GM21825 (cell line): Measurements from ENCODE around the gene GADD45A.

Experiments used
- ATAC-seq: cut with Tn5 transposase; IDR thresholded peaks from one replicate; pipeline ENCODE4 v1.9.1; 2021; ENCODE audit warnings: mild to moderate bottlenecking, moderate library complexity; ENCODE audit not compliant: unreplicated experiment

Gene GADD45A

GRCh38 chr1:67666636-67667035, 18.4 kb upstream of the GADD45A start:
- no peak for ATAC-seq

- ATAC-seq, result no peak
These were observed 16.3 kb upstream of the GADD45A start for GRCh38 chr1:67668660-67669059.

GRCh38 chr1:67672260-67672803, 12.7 kb upstream of the GADD45A start:
- ATAC-seq, result no peak

- no peak for ATAC-seq
These were observed 11.4 kb upstream of the GADD45A start for GRCh38 chr1:67673468-67674201.

GRCh38 chr1:67674260-67675011, 10.6 kb upstream of the GADD45A start:
- no peak for ATAC-seq

- ATAC-seq, result no peak
These were observed 9.2 kb upstream of the GADD45A start for GRCh38 chr1:67675800-67676199.

GRCh38 chr1:67676287-67676686, 8.7 kb upstream of the GADD45A start:
- no peak for ATAC-seq

- ATAC-seq, result no peak
These were observed 8.1 kb upstream of the GADD45A start for GRCh38 chr1:67676946-67677345.

- no peak for ATAC-seq
These were observed 7.6 kb upstream of the GADD45A start for GRCh38 chr1:67677408-67677807.

- no peak for ATAC-seq
These were observed 7.1 kb upstream of the GADD45A start for GRCh38 chr1:67677930-67678329.

- no peak for ATAC-seq
These were observed 5.3 kb upstream of the GADD45A start for GRCh38 chr1:67679691-67680090.

- no peak for ATAC-seq
These were observed 4.5 kb upstream of the GADD45A start for GRCh38 chr1:67680486-67680885.

GRCh38 chr1:67682659-67683197, 2.3 kb upstream of the GADD45A start:
- ATAC-seq, result no peak

GRCh38 chr1:67683316-67683715, 1.7 kb upstream of the GADD45A start:
- no peak for ATAC-seq

- no peak for ATAC-seq
These were observed 1.1 kb upstream of the GADD45A start for GRCh38 chr1:67683766-67684525.

- ATAC-seq, result no peak
These were observed 405 bp upstream of the GADD45A start for GRCh38 chr1:67684526-67685066.

GRCh38 chr1:67685558-67686266, 711 bp downstream of the GADD45A start:
- ATAC-seq, result peak; percentile 11

GRCh38 chr1:67686267-67687197, 1.5 kb downstream of the GADD45A start:
- peak; percentile 25 for ATAC-seq

GRCh38 chr1:67687198-67687545, 2.2 kb downstream of the GADD45A start:
- ATAC-seq, result no peak
